SK-N-SH treated with all-trans-retinoic acid at 6 μM for 48 hours (cell line): Measurements from ENCODE around the gene TBC1D16.

Experiments used
- ARNTL ChIP-seq: fragments of 450-650 bp; formaldehyde crosslinking; IDR thresholded peaks from 2 replicates; pipeline ENCODE4 v1.5.0; 2020; ENCODE audit warnings: low read depth, mild to moderate bottlenecking, moderate library complexity, borderline replicate concordance
- ZFP30 ChIP-seq: fragments of 450-650 bp; formaldehyde crosslinking; IDR thresholded peaks from 2 replicates; pipeline ENCODE4 v1.5.0; 2022; ENCODE audit warnings: mild to moderate bottlenecking, moderate library complexity

GRCh38 chr17:80055597-80055996, 19.9 kb upstream of the TBC1D16 start:
- TF ChIP-seq ZFP30 (CRISPR knock-in tag) (no peak), ARNTL (CRISPR knock-in tag) (no peak)
